HG02970 (cell line): ENCODE results near the gene TBC1D2.
"Not testable (repeated sequence)": the region's sequence is repeated elsewhere in the genome, so short reads cannot be mapped to it uniquely, and the experiment has no call there.

Experiments
- ATAC-seq: cut with Tn5 transposase; IDR thresholded peaks from one replicate; pipeline ENCODE4 v1.9.1; 2021; ENCODE audit warnings: mild to moderate bottlenecking, moderate library complexity, moderate number of reproducible peaks; ENCODE audit not compliant: unreplicated experiment, low FRiP score

The TBC1D2 gene, protein sequence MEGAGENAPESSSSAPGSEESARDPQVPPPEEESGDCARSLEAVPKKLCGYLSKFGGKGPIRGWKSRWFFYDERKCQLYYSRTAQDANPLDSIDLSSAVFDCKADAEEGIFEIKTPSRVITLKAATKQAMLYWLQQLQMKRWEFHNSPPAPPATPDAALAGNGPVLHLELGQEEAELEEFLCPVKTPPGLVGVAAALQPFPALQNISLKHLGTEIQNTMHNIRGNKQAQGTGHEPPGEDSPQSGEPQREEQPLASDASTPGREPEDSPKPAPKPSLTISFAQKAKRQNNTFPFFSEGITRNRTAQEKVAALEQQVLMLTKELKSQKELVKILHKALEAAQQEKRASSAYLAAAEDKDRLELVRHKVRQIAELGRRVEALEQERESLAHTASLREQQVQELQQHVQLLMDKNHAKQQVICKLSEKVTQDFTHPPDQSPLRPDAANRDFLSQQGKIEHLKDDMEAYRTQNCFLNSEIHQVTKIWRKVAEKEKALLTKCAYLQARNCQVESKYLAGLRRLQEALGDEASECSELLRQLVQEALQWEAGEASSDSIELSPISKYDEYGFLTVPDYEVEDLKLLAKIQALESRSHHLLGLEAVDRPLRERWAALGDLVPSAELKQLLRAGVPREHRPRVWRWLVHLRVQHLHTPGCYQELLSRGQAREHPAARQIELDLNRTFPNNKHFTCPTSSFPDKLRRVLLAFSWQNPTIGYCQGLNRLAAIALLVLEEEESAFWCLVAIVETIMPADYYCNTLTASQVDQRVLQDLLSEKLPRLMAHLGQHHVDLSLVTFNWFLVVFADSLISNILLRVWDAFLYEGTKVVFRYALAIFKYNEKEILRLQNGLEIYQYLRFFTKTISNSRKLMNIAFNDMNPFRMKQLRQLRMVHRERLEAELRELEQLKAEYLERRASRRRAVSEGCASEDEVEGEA

DNA sequence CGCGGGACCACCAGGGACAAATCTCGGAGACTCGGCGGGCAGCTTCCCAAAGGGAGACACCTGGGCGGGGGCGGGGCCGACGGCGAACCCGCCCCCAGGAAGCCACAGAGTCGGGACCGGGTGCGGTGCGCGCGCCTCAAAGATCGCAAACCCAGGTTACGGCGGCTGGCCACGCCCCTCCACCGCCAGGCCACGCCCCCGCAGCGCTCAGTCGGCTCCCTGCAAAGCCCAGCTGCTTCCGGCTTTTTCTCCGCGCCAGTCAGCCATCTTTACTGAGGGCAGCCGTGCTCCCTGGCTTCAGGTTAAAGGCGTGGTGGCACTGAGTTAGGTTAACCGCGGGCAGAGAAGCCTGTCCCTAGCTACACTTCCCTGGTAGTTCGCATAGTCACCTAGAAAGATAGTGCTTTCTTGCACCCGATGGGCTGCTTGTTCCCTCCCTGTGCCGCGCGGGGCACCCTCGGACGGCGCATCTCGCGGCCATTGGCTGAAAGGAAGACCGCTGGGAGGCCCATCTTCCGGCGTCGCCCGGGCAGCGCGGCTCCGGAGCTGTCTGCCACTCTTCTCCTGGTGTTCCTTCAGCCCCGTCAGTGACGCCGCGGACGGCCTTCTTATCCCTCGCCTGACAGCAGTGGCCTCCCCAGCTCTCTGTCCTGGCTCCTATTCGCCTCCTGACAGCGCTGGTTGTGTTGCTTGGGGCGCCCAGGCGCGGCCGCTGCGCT is at the start of gene TBC1D2:
TBC1D2 (minus strand) TSS at position 72 of the 719 bp plus-strand sequence. CDS start 108 bp downstream, outside the sequence.
- peak; percentile 85 for ATAC-seq

DNA sequence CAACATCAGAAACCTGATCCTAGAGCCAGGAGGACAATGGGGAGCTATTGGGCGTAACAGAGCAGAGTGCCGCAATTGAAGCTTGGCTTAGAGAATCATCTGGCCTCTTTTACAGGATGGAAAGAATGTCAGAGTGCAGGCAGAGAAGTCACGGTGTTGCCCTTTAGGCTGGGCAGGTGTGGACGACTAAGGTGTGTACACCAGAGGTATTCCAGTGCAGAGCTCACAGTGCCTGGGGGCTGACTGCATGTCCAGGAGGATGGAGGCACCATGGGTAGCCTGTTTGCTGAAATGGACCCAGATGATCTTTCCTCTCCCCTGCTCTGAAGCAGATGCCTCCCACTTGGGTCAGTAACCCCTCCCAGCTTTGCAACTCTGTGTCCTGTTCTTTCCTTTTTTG is 48.9 kb upstream of the TBC1D2 start:
- no peak for ATAC-seq

DNA sequence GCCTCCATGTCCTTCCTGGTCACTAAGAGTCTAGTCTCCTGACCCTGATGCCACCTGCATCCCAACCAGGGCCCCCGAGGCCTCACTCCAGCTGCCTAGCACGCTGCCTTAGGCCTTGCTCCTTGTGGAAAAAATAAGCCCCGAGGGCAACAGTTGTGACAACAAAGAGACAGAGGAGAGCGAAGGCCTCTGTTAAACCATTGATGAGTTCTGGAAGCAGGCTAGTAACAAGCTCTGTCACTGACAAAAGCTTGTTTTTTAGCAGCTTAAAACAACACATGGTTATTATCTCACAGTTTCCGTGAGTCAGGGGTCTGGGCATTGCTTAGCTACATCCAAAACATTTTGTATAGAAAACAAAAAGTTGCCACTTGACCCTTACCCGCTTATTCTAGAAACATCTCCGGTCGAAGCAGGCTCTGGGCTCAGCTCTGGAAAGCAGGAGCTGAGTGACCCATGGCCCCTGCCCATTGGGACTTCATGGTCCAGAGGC is 48.2 kb upstream of the TBC1D2 start:
- ATAC-seq = no peak

DNA sequence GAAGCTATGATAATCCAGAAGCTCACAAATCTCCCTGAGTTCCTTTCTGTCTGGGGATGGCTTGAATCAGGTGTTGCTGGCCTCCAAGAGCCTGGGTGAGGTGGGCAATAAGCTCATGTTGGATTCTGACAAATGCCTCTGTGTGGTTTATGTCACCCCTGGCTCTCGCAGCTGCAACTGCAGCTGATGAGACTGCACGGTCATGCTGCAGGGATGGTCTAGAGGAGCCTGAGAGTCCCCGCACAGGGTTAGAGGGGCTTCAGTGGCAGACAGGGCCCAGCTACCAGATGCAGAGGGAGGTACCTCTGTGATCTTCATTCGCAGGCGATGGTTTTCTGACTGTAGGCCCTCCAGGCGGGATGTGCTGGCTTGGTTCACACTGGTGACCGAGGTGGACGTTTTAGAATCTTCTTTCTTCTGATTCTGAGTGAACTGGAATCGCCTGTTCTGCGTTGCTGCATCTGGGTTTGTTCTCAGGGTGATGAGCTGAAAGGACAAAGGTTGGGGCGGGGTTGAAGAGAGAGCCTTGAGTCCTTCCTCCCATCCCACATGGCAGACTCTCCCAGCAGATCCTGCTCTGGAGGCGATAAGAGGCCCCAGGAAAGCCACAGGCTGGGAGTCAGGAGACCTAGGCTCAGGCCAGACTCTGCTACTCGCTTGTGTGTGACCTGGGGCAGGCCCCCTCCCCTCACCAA is 47.6 kb upstream of the TBC1D2 start:
- no peak for ATAC-seq

GRCh38 chr9:98302150-98302549 is 46.7 kb upstream of the TBC1D2 start:
- ATAC-seq = no peak

GRCh38 chr9:98300611-98301010 is 45.2 kb upstream of the TBC1D2 start:
- ATAC-seq = no peak

GRCh38 chr9:98298476-98298875 is 43.0 kb upstream of the TBC1D2 start:
- ATAC-seq = no peak

- no peak for ATAC-seq
These were observed 40.4 kb upstream of the TBC1D2 start for GRCh38 chr9:98295824-98296223.

- no peak for ATAC-seq
These were observed 36.4 kb upstream of the TBC1D2 start for GRCh38 chr9:98291820-98292219.

DNA sequence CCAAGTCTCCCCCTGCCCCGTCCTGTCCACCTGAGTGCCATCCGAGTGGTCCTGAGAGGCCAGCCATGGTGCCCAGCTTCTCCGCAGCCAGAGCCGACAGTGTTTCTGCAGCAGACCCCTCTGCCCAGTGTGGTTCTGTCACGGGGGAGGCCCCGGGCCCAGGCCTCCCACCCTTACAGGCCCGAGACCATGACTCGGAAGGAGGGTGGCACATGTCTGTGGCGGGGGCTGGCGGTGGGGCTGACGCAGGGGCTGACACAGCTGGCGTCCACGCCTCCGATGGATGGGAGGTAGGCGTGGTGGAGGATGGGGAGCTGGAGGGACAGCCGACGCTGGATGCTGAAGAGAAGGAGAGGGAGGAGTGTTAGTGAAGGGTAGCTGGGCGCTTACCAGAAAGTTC is 35.0 kb upstream of the TBC1D2 start:
- ATAC-seq = no peak

DNA sequence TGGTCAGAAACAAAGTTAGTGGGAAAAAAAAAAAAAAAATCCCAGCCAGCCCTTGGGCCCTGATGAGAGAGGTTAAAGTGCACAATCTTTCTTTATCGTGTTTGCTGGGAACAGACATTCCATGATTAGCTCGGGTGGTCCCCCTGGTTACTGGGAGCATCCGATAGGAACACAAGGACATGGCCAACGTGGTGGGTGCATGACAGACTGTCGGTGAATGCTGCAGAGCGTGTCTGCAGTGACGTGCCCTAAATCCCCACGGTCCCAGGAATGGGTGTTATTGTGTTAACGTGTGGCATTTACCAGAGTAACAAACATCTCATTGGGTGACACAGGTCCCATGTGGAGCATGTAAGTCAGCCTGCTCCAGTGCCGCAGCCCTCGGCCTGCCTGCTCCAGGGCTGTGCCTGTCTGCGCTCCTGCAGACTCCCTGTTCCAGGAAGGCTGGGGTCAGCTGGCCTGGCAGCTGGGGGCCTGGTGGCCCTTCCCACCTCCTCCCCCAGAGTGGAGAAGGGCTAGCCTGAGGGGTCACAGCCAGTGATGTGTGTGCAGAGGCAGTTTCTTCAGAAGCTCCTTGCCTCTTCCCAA is 34.3 kb upstream of the TBC1D2 start:
- ATAC-seq = no peak

DNA sequence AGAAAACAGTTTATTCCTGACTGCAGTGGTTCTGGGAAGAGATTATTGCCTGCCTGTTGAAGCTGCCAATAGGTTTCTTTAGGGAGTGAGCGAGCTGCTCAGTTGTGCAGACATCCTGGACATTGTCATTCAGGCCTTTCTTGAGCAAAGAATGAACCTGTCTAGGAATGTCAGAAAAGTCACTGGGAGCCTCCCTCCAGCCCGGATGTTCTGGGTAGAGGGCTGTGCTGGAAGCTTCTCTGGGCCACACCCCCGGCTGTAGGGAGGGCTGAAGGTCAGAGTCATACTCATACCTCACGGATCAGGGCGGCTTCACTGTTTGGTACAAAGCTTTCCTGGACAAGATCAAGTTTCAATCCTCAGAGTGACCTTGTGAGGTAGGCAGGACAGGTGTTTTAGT is 33.4 kb upstream of the TBC1D2 start:
- ATAC-seq = no peak

DNA sequence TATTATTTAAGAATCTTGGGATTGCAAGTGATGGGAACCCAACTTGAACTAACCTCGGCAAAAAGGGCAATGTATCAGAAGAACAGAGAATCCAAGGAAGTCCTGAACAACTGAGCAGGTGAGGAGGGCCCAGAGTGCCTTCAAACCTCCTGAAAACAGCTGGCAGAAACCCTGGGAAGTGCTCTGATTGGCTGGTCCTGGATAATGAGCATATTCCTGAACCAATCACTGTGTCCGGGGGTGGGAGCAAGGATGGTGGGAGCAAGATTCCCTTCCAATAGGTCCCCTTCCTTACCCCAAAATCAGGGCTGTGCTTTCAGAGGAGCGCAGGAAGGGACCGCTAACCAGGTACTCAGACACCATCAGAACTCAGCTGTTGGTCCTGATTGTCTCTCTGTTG is 31.9 kb upstream of the TBC1D2 start:
- no peak for ATAC-seq

- ATAC-seq = no peak
These were observed 30.0 kb upstream of the TBC1D2 start for GRCh38 chr9:98285446-98285845.

- no peak for ATAC-seq
These were observed 29.3 kb upstream of the TBC1D2 start for GRCh38 chr9:98284754-98285153.

- not testable (repeated sequence) for ATAC-seq
These were observed 27.7 kb upstream of the TBC1D2 start for GRCh38 chr9:98283143-98283542.

DNA sequence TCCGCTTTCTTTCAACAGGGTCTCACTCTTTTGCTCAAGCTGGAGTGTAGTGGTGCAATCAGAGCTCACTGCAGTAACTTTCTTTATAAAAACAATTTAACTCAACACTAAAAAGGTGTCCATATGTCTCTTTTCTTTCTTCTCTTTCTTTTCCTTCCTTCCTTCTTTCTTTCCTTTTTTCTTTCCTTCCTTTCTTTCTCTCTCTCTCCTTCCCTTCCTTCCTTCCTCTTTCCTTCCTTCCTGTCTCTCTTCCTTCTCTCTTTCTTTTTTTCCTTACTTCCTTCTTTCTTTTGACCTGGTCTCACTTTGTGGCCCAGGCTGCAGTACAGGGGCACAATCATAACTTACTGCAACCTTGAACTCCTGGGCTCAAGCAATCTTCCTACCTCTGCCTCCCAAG is 25.8 kb upstream of the TBC1D2 start:
- ATAC-seq = no peak

- ATAC-seq = no peak
These were observed 25.1 kb upstream of the TBC1D2 start for GRCh38 chr9:98280574-98280973.

GRCh38 chr9:98280162-98280561 is 24.7 kb upstream of the TBC1D2 start:
- ATAC-seq = no peak
